GM18951 (cell line): ENCODE data around the gene RSAD1.
"Not testable (repeated sequence)": the region's sequence is repeated elsewhere in the genome, so short reads cannot be mapped to it uniquely, and the experiment has no call there.

ENCODE experiments used
- POLR2A ChIP-seq: IDR thresholded peaks from 4 replicates; pipeline ENCODE4 v1.6.1; 2011; ENCODE audit warnings: mild to moderate bottlenecking; ENCODE audit not compliant: insufficient read length, insufficient read depth; ENCODE audit errors: extremely low read depth
- in situ Hi-C: fragments of 300-500 bp; cut with MboI; formaldehyde crosslinking; loops from one replicate; pipeline ENCODE4 v1.12.0; 2022; ENCODE audit warnings: low sequenced_read_pairs, mixed read lengths, inconsistent platforms; ENCODE audit not compliant: unreplicated experiment

The RSAD1 gene

GRCh38 chr17:50473901-50474300 is 4.8 kb upstream of the RSAD1 start:
- no peak for TF ChIP-seq POLR2A

GRCh38 chr17:50474523-50474922 is 4.1 kb upstream of the RSAD1 start:
- TF ChIP-seq POLR2A, result no peak
- in situ Hi-C loops, result no loop called here

More at GRCh38 chr17:50473901-50474300, 4.8 kb upstream of the RSAD1 start:
- in situ Hi-C loops, result no loop called here

GRCh38 chr17:50475362-50475761 is 3.3 kb upstream of the RSAD1 start:
- in situ Hi-C loops, result no loop called here

GRCh38 chr17:50475775-50476544 is 2.7 kb upstream of the RSAD1 start:
- in situ Hi-C loops, result not testable (repeated sequence)

More at GRCh38 chr17:50475362-50475761, 3.3 kb upstream of the RSAD1 start:
- TF ChIP-seq POLR2A, result no peak

GRCh38 chr17:50476545-50477315 is 1.9 kb upstream of the RSAD1 start:
- no peak for TF ChIP-seq POLR2A
- in situ Hi-C loops, result no loop called here

GRCh38 chr17:50477976-50478375 is 684 bp upstream of the RSAD1 start:
- in situ Hi-C loops, result no loop called here
- TF ChIP-seq POLR2A, result no peak

- TF ChIP-seq POLR2A, result no peak
- in situ Hi-C loops, result no loop called here
These were observed 972 bp downstream of the RSAD1 start for GRCh38 chr17:50479522-50480141.

GRCh38 chr17:50480142-50480764 is 1.6 kb downstream of the RSAD1 start:
- TF ChIP-seq POLR2A, result no peak
- in situ Hi-C loops, result no loop called here

- TF ChIP-seq POLR2A, result no peak
- in situ Hi-C loops, result no loop called here
These were observed 2.3 kb downstream of the RSAD1 start for GRCh38 chr17:50480854-50481490.

- in situ Hi-C loops, result no loop called here
- no peak for TF ChIP-seq POLR2A
These were observed 3.0 kb downstream of the RSAD1 start for GRCh38 chr17:50481648-50482047.

GRCh38 chr17:50482110-50482509 is 3.5 kb downstream of the RSAD1 start:
- no peak for TF ChIP-seq POLR2A
- in situ Hi-C loops, result no loop called here

- TF ChIP-seq POLR2A, result no peak
- in situ Hi-C loops, result no loop called here
These were observed 3.9 kb downstream of the RSAD1 start for GRCh38 chr17:50482516-50482915.

GRCh38 chr17:50483266-50483665 is 4.6 kb downstream of the RSAD1 start:
- in situ Hi-C loops, result no loop called here
- no peak for TF ChIP-seq POLR2A
